Vagina (tissue), 2 donors: ENCODE measurements around the gene CACHD1. TPM values are rescaled to one million over a fixed set of nuclear protein-coding genes. Genes with fewer than 3 reads are reported as not detected.
A peak's percentile ranks its signal among the peaks of the same experiment; 100 is the strongest.

Experiments used
- DNase-seq, 2 donors: peaks; one replicate each; pipeline ENCODE4 v3.0.0-alpha.2; 2017; ENCODE audit errors: extremely low spot score in 2 of 2
- H3K27ac ChIP-seq: fragments of 200-600 bp; sonication (generic); one replicate; pipeline ENCODE4 v1.5.1; 2019
- H3K27me3 ChIP-seq: fragments of 200-600 bp; sonication (generic); one replicate; pipeline ENCODE4 v1.5.1; 2019
- H3K36me3 ChIP-seq, 2 donors: fragments of 200-600 bp; sonication (generic); one replicate each; pipeline ENCODE4 v1.5.1; 2017 to 2019
- H3K4me1 ChIP-seq: fragments of 200-600 bp; sonication (generic); one replicate; pipeline ENCODE4 v1.5.1; 2019
- H3K4me3 ChIP-seq, 2 donors: fragments of 200-600 bp; sonication (generic); 1 replicate in 1 of 2; 2 replicates in 1 of 2; pipeline ENCODE4 v1.5.1; 2016 to 2019
- H3K9me3 ChIP-seq: fragments of 200-600 bp; sonication (generic); one replicate; pipeline ENCODE4 v1.5.1; 2019
- POLR2A ChIP-seq, 2 donors: fragments of 450-650 bp; IDR thresholded peaks; one replicate each; pipeline ENCODE4 v1.6.1; 2017; ENCODE audit warnings: antibody characterized with exemption in 2 of 2, mild to moderate bottlenecking in 2 of 2, moderate library complexity in 2 of 2
- POLR2AphosphoS5 ChIP-seq, 2 donors: sonication (generic); formaldehyde crosslinking; IDR thresholded peaks; one replicate each; pipeline ENCODE4 v1.9.0; 2017; ENCODE audit warnings: antibody characterized with exemption in 2 of 2, mild to moderate bottlenecking in 2 of 2, low read depth in 1 of 2; ENCODE audit not compliant: insufficient read depth in 1 of 2
- intact Hi-C: fragments of 100-400 bp; cut with DNase I; formaldehyde crosslinking; loops from one replicate; pipeline ENCODE4 v1.15.1; 2023
- total RNA-seq: library from RNA; depleted of rRNA; stranded (reverse); fragments of >200 nt; gene quantifications from one replicate; pipeline ENCODE4 v1.2.3, GENCODE V29; 2016
- TF ChIP-seq, protein P1 (sequence below), 3 experiments: fragments of 450-650 bp in 2 of 3; fragments of 200-600 bp in 1 of 3; sonication (generic) in 1 of 3; IDR thresholded peaks; one replicate each; pipeline ENCODE4 v1.5.1; 2017 to 2019; ENCODE audit warnings: antibody characterized with exemption in 3 of 3, mild to moderate bottlenecking in 2 of 3, moderate library complexity in 2 of 3

The CACHD1 gene
- total RNA-seq, 1 donor from 2014 or later: 27.7 TPM

DNA sequence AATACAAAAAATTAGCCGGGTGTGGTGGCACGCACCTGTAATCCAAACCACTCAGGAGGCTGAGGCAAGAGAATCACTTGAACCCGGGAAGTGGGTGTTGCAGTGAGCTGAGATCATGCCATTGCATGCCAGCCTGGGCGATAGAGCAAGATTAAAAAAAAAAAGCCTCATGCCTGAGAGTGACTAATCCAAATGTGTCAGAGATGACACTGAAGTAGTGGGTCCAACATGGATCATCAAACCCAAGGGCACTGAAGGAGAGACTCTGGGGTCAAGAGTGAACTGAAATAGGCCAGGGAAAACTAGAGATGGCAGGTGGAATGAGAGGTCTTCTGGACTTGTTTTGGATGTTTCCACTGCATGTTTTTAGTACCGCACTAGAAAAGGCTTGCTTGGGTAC lies 10.2 kb upstream of the CACHD1 start:
- TF ChIP-seq, protein P1, sequence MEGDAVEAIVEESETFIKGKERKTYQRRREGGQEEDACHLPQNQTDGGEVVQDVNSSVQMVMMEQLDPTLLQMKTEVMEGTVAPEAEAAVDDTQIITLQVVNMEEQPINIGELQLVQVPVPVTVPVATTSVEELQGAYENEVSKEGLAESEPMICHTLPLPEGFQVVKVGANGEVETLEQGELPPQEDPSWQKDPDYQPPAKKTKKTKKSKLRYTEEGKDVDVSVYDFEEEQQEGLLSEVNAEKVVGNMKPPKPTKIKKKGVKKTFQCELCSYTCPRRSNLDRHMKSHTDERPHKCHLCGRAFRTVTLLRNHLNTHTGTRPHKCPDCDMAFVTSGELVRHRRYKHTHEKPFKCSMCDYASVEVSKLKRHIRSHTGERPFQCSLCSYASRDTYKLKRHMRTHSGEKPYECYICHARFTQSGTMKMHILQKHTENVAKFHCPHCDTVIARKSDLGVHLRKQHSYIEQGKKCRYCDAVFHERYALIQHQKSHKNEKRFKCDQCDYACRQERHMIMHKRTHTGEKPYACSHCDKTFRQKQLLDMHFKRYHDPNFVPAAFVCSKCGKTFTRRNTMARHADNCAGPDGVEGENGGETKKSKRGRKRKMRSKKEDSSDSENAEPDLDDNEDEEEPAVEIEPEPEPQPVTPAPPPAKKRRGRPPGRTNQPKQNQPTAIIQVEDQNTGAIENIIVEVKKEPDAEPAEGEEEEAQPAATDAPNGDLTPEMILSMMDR (IDR thresholded peaks at IDR 0.05): no peak
- TF ChIP-seq POLR2A (IDR thresholded peaks at IDR 0.05): no peak
- TF ChIP-seq POLR2AphosphoS5 (IDR thresholded peaks at IDR 0.05; ENCODE audit: insufficient read depth in 1 of 2, low read depth in 1 of 2): no peak
- no peaks in the 10 kb centered on the region for H3K36me3 ChIP-seq
- no peaks in the 10 kb centered on the region for H3K4me1 ChIP-seq
- intact Hi-C loops: no loop called here
- DNase-seq: no peak
- no peaks in the 10 kb centered on the region for H3K27me3 ChIP-seq
- no peak overlapping the region for H3K27ac ChIP-seq
- H3K9me3 ChIP-seq: no peaks in the 10 kb centered on the region
- no peak overlapping the region for H3K4me3 ChIP-seq

DNA sequence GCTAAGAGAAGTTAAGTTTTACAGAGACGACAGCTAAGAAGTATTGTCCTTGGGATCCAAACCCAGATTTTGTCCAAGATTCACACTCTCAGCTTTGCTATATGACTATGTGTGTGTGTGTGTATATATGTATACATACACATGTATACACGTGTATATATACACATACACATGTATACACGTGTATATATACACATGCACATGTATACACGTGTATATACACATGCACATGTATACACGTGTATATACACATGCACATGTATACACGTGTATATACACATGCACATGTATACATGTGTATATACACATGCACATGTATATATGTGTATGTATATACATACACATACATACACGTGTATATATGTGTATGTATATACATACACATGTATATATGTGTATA lies 3.9 kb upstream of the CACHD1 start:
- intact Hi-C loops: no loop called here
- Histone ChIP-seq H3K27me3 (no peaks in the 10 kb centered on the region), H3K4me1 (peaks cover 8% of the 10 kb centered on the region), H3K4me3 (no peak overlapping the region), H3K36me3 (no peaks in the 10 kb centered on the region), H3K9me3 (no peaks in the 10 kb centered on the region), H3K27ac (no peak overlapping the region)
- DNase-seq: no peak
- TF ChIP-seq POLR2A (IDR thresholded peaks at IDR 0.05): no peak
- TF ChIP-seq, protein P1 (IDR thresholded peaks at IDR 0.05): no peak
- TF ChIP-seq POLR2AphosphoS5 (IDR thresholded peaks at IDR 0.05; ENCODE audit: insufficient read depth in 1 of 2, low read depth in 1 of 2): no peak

DNA sequence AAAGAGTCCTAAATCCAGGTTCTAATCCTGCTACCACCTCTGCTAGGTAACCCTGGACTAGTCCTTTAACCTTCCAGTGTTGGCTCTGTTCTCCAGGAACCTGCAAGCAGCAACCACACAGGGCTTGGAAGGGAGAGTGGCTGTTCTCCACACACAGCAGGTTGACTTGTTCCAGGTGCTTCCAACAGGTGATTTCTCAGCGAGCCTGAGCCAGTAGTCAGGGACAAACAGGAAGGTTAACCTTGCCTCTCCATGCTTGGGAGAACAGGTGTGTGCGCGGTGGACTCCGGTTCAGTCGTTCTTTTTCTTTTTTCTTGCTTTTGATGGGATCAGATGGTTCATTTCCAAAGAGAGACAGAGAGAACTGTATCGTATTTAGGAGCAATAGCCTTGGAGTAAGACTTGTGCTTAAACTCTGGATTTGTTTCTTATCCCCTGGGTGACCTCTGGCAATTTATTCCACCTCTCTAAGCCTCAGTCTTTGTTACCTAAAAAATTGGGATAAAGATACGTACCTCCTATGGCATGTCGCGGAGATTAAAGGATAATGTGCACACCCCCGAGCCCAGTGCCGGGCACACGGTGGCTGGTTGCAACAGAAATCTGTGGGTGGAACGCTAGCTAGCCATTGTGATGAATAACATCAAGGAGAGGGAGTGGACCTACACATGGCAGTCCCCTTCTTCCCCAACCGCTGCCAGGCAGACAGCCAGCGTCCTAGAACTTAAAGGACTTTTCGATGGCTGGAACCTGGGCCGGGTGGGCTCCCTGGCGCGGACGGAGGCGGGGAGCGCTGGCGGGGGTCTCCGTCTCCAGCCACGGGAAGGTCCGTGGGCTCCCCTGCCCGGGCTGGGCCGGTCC lies 583 bp upstream of the CACHD1 start:
- Histone ChIP-seq H3K36me3 (no peaks in the 10 kb centered on the region), H3K4me1 (peaks cover 25% of the 10 kb centered on the region), H3K27me3 (no peaks in the 10 kb centered on the region), H3K9me3 (no peaks in the 10 kb centered on the region), H3K4me3 (peak overlapping the region; percentile 57 to 81), H3K27ac (peak overlapping the region; percentile 93)
- TF ChIP-seq, protein P1 (IDR thresholded peaks at IDR 0.05): no peak
- no peak for TF ChIP-seq POLR2AphosphoS5 (IDR thresholded peaks at IDR 0.05; ENCODE audit: insufficient read depth in 1 of 2, low read depth in 1 of 2)
- no peak for DNase-seq
- intact Hi-C loops: no loop called here

DNA sequence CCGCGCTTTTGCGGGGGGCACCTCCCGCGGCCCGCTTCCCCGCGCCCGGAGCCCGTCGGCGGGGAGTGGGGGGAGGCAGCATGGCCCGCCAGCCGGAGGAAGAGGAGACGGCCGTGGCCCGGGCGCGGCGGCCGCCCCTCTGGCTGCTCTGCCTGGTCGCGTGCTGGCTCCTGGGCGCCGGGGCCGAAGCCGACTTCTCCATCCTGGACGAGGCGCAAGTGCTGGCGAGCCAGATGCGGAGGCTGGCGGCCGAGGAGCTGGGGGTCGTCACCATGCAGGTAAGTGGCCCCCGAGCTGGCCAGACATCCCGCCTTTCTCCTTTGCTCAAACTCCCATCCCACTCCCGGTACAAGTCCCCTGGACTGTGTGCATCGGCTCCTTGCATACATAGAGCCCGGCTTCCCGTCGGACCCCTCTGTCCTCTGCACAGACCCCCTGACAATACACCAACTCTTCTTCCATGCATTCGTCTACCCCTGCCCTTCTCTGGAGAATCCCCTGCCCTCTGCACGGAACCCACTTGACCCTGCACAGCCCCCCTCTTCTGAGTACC lies 812 bp downstream of the CACHD1 start:
- no peaks in the 10 kb centered on the region for H3K27me3 ChIP-seq
- TF ChIP-seq POLR2A (IDR thresholded peaks at IDR 0.05) (no peak), POLR2AphosphoS5 (IDR thresholded peaks at IDR 0.05; ENCODE audit: insufficient read depth in 1 of 2, low read depth in 1 of 2) (no peak)
- TF ChIP-seq, protein P1 (IDR thresholded peaks at IDR 0.05): no peak
- peaks cover 39% of the 10 kb centered on the region for H3K4me1 ChIP-seq
- H3K36me3 ChIP-seq: no peaks in the 10 kb centered on the region
- H3K4me3 ChIP-seq: peak overlapping the region; percentile 57 to 81
- no peaks in the 10 kb centered on the region for H3K9me3 ChIP-seq
- intact Hi-C loops: loop anchor here (5.0 to 10.0 kb wide), 2 partner anchors 74 to 202 kb away; no protein-coding TSS in a partner anchor
- peak overlapping the region; percentile 93 for H3K27ac ChIP-seq
- DNase-seq: no peak
